HEK293 (cell line): ENCODE measurements around the gene HMCN1.

Source experiments
- CTCF ChIA-PET: fragments of 350-600 bp; formaldehyde crosslinking; extraction: SDS; loops from one replicate; lab custom pipeline; 2021; ENCODE audit warnings: antibody characterized with exemption; lab: Yijun Ruan, JAX
- POLR2A ChIA-PET: fragments of 300-600 bp; formaldehyde crosslinking; extraction: SDS; loops from one replicate; lab custom pipeline; 2020; ENCODE audit warnings: antibody characterized with exemption, inconsistent platforms; lab: Yijun Ruan, JAX
- H3K27ac ChIP-seq: fragments of 200-500 bp; sonication (Bioruptor generic); 2 replicates; pipeline ENCODE4 v1.5.1; 2014; ENCODE audit warnings: low read depth, low read length, control low read depth, inconsistent platforms; ENCODE audit errors: extremely low read depth
- H3K36me3 ChIP-seq, 2 experiments: fragments of 200-500 bp in 1 of 2; sonication (Bioruptor generic) in 1 of 2; 1 replicate in 1 of 2; 2 replicates in 1 of 2; pipeline ENCODE4 v1.5.1; 2014 to 2017; ENCODE audit warnings: inconsistent platforms in 2 of 2, low read length in 2 of 2; ENCODE audit not compliant: control insufficient read depth in 2 of 2, insufficient read depth in 1 of 2
- H3K4me1 ChIP-seq: fragments of 200-500 bp; sonication (Bioruptor generic); 2 replicates; pipeline ENCODE4 v1.5.1; 2014; ENCODE audit warnings: mild to moderate bottlenecking, low read length, inconsistent platforms; ENCODE audit not compliant: control insufficient read depth, insufficient read depth
- H3K4me3 ChIP-seq: 2 replicates; pipeline ENCODE4 v1.5.1; 2011; ENCODE audit warnings: low read depth, mild to moderate bottlenecking, control low read depth, low read length, moderate library complexity
- H3K9me3 ChIP-seq: fragments of 200-500 bp; sonication (Bioruptor generic); 2 replicates; pipeline ENCODE4 v1.5.1; 2014; ENCODE audit warnings: low read depth, low read length, inconsistent platforms; ENCODE audit not compliant: control insufficient read depth, insufficient read depth
- KLF10 ChIP-seq: fragments of 450-650 bp; IDR thresholded peaks from 2 replicates; pipeline ENCODE4 v1.5.1; 2018; ENCODE audit warnings: missing biosample characterization, mild to moderate bottlenecking, missing genetic modification characterization
- KLF8 ChIP-seq: fragments of 450-650 bp; formaldehyde crosslinking; IDR thresholded peaks from 2 replicates; pipeline ENCODE4 v1.5.1; 2016; ENCODE audit warnings: missing biosample characterization, missing genetic modification characterization
- KLF9 ChIP-seq: fragments of 450-650 bp; formaldehyde crosslinking; IDR thresholded peaks from 2 replicates; pipeline ENCODE4 v1.5.1; 2016; ENCODE audit warnings: missing biosample characterization, missing genetic modification characterization, low read depth
- MYNN ChIP-seq: fragments of 450-650 bp; formaldehyde crosslinking; IDR thresholded peaks from 2 replicates; pipeline ENCODE4 v1.5.1; 2016; ENCODE audit warnings: missing biosample characterization, missing genetic modification characterization, borderline replicate concordance
- OVOL3 ChIP-seq: fragments of 450-650 bp; formaldehyde crosslinking; IDR thresholded peaks from 2 replicates; pipeline ENCODE4 v1.5.1; 2016; ENCODE audit warnings: missing biosample characterization, missing genetic modification characterization
- PRDM1 ChIP-seq: fragments of 450-650 bp; formaldehyde crosslinking; IDR thresholded peaks from 2 replicates; pipeline ENCODE4; 2016; ENCODE audit warnings: missing biosample characterization, missing genetic modification characterization
- SP2 ChIP-seq: fragments of 450-650 bp; formaldehyde crosslinking; IDR thresholded peaks from 2 replicates; pipeline ENCODE4 v1.5.1; 2016; ENCODE audit warnings: missing biosample characterization, missing genetic modification characterization
- YY2 ChIP-seq: fragments of 450-650 bp; formaldehyde crosslinking; IDR thresholded peaks from 2 replicates; pipeline ENCODE4 v1.5.1; 2016; ENCODE audit warnings: missing biosample characterization, missing genetic modification characterization
- ZEB2 ChIP-seq: fragments of 450-650 bp; formaldehyde crosslinking; IDR thresholded peaks from 2 replicates; pipeline ENCODE4 v1.5.1; 2016; ENCODE audit warnings: missing biosample characterization, missing genetic modification characterization
- ZNF138 ChIP-seq: fragments of 450-650 bp; formaldehyde crosslinking; IDR thresholded peaks from 2 replicates; pipeline ENCODE4 v1.5.1; 2016; ENCODE audit warnings: missing biosample characterization, missing genetic modification characterization, borderline replicate concordance
- ZNF19 ChIP-seq: fragments of 450-650 bp; formaldehyde crosslinking; IDR thresholded peaks from 2 replicates; pipeline ENCODE4; 2016; ENCODE audit warnings: missing biosample characterization, missing genetic modification characterization, low read depth
- ZNF2 ChIP-seq: fragments of 450-650 bp; formaldehyde crosslinking; IDR thresholded peaks from 2 replicates; pipeline ENCODE4 v1.5.1; 2016; ENCODE audit warnings: missing biosample characterization, missing genetic modification characterization
- ZNF324 ChIP-seq: fragments of 450-650 bp; formaldehyde crosslinking; IDR thresholded peaks from 2 replicates; pipeline ENCODE4 v1.5.1; 2016; ENCODE audit warnings: missing biosample characterization, missing genetic modification characterization
- ZNF350 ChIP-seq: fragments of 450-650 bp; formaldehyde crosslinking; IDR thresholded peaks from 2 replicates; pipeline ENCODE4 v1.5.0; 2017; ENCODE audit warnings: missing biosample characterization, mild to moderate bottlenecking, missing genetic modification characterization
- ZNF391 ChIP-seq: fragments of 450-650 bp; formaldehyde crosslinking; IDR thresholded peaks from 2 replicates; pipeline ENCODE4 v1.5.1; 2016; ENCODE audit warnings: low read depth, missing biosample characterization, missing genetic modification characterization, borderline replicate concordance
- ZNF600 ChIP-seq: fragments of 450-650 bp; formaldehyde crosslinking; IDR thresholded peaks from 2 replicates; pipeline ENCODE4 v1.5.1; 2016; ENCODE audit warnings: missing biosample characterization, missing genetic modification characterization
- ZNF626 ChIP-seq: fragments of 450-650 bp; sonication (Bioruptor Pico); formaldehyde crosslinking; IDR thresholded peaks from 2 replicates; pipeline ENCODE4 v1.5.1; 2018; ENCODE audit warnings: missing biosample characterization, missing genetic modification characterization, inconsistent platforms
- ZNF654 ChIP-seq: fragments of 450-650 bp; formaldehyde crosslinking; IDR thresholded peaks from 2 replicates; pipeline ENCODE4 v1.5.1; 2016; ENCODE audit warnings: low read depth, missing biosample characterization, missing genetic modification characterization
- ZNF670 ChIP-seq: fragments of 450-650 bp; formaldehyde crosslinking; IDR thresholded peaks from 2 replicates; pipeline ENCODE4 v1.5.1; 2016; ENCODE audit warnings: missing biosample characterization, missing genetic modification characterization, low read depth
- TF ChIP-seq, protein P1 (sequence below): fragments of 450-650 bp; formaldehyde crosslinking; IDR thresholded peaks from 2 replicates; pipeline ENCODE4 v1.5.1; 2016; ENCODE audit warnings: missing biosample characterization, missing genetic modification characterization
- TF ChIP-seq, protein P2 (sequence below): fragments of 450-650 bp; formaldehyde crosslinking; IDR thresholded peaks from 2 replicates; pipeline ENCODE4 v1.5.1; 2016; ENCODE audit warnings: missing biosample characterization, missing genetic modification characterization
- TF ChIP-seq, protein P3 (sequence below): fragments of 450-650 bp; formaldehyde crosslinking; IDR thresholded peaks from 2 replicates; pipeline ENCODE4 v1.5.1; 2017; ENCODE audit warnings: missing biosample characterization, missing genetic modification characterization
- TF ChIP-seq, protein P4 (sequence below): fragments of 450-650 bp; formaldehyde crosslinking; IDR thresholded peaks from 2 replicates; pipeline ENCODE4 v1.5.1; 2016; ENCODE audit warnings: missing biosample characterization, missing genetic modification characterization, borderline replicate concordance
- TF ChIP-seq, protein P5 (sequence below): fragments of 450-650 bp; formaldehyde crosslinking; IDR thresholded peaks from 2 replicates; pipeline ENCODE4 v1.5.1; 2016; ENCODE audit warnings: missing biosample characterization, missing genetic modification characterization
- TF ChIP-seq, protein P6 (sequence below): fragments of 450-650 bp; formaldehyde crosslinking; IDR thresholded peaks from 2 replicates; pipeline ENCODE4 v1.5.1; 2016; ENCODE audit warnings: missing biosample characterization, missing genetic modification characterization, borderline replicate concordance

The HMCN1 gene

DNA sequence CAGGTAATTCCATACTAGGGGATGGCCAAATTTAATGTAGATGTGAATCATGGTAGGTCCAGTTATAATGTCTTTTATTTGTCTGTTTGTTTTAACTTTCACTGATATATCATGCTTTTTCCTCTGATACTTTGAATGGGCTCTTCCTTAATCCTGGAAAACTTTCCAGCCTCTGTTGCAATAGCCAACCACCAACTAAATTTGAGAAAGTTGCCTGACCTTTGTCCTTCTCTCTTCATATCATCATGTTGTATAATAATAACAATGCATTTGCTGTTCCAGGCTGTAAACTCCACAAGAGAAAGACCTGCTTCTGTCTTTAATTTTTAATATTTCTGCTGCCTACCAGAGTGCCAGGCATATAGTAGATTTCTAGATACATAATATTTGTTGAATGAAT lies 146.1 kb downstream of the HMCN1 start:
- POLR2A ChIA-PET = no interaction called here
- no peak overlapping the region for H3K4me3 ChIP-seq
- TF ChIP-seq, protein P1, sequence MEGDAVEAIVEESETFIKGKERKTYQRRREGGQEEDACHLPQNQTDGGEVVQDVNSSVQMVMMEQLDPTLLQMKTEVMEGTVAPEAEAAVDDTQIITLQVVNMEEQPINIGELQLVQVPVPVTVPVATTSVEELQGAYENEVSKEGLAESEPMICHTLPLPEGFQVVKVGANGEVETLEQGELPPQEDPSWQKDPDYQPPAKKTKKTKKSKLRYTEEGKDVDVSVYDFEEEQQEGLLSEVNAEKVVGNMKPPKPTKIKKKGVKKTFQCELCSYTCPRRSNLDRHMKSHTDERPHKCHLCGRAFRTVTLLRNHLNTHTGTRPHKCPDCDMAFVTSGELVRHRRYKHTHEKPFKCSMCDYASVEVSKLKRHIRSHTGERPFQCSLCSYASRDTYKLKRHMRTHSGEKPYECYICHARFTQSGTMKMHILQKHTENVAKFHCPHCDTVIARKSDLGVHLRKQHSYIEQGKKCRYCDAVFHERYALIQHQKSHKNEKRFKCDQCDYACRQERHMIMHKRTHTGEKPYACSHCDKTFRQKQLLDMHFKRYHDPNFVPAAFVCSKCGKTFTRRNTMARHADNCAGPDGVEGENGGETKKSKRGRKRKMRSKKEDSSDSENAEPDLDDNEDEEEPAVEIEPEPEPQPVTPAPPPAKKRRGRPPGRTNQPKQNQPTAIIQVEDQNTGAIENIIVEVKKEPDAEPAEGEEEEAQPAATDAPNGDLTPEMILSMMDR (tag by site-specific recombination) = no peak
- TF ChIP-seq, protein P2, sequence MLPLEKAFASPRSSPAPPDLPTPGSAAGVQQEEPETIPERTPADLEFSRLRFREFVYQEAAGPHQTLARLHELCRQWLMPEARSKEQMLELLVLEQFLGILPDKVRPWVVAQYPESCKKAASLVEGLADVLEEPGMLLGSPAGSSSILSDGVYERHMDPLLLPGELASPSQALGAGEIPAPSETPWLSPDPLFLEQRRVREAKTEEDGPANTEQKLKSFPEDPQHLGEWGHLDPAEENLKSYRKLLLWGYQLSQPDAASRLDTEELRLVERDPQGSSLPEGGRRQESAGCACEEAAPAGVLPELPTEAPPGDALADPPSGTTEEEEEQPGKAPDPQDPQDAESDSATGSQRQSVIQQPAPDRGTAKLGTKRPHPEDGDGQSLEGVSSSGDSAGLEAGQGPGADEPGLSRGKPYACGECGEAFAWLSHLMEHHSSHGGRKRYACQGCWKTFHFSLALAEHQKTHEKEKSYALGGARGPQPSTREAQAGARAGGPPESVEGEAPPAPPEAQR = no peak
- no peak for TF ChIP-seq SP2 (tag by site-specific recombination)
- TF ChIP-seq, protein P3, sequence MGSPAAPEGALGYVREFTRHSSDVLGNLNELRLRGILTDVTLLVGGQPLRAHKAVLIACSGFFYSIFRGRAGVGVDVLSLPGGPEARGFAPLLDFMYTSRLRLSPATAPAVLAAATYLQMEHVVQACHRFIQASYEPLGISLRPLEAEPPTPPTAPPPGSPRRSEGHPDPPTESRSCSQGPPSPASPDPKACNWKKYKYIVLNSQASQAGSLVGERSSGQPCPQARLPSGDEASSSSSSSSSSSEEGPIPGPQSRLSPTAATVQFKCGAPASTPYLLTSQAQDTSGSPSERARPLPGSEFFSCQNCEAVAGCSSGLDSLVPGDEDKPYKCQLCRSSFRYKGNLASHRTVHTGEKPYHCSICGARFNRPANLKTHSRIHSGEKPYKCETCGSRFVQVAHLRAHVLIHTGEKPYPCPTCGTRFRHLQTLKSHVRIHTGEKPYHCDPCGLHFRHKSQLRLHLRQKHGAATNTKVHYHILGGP (tag by site-specific recombination) = no peak
- TF ChIP-seq PRDM1 (tag by site-specific recombination) = no peak
- no peak for TF ChIP-seq ZNF2 (tag by site-specific recombination)
- TF ChIP-seq KLF10 (tag by site-specific recombination) = no peak
- TF ChIP-seq ZNF391 (tag by site-specific recombination) = no peak
- TF ChIP-seq, protein P4, sequence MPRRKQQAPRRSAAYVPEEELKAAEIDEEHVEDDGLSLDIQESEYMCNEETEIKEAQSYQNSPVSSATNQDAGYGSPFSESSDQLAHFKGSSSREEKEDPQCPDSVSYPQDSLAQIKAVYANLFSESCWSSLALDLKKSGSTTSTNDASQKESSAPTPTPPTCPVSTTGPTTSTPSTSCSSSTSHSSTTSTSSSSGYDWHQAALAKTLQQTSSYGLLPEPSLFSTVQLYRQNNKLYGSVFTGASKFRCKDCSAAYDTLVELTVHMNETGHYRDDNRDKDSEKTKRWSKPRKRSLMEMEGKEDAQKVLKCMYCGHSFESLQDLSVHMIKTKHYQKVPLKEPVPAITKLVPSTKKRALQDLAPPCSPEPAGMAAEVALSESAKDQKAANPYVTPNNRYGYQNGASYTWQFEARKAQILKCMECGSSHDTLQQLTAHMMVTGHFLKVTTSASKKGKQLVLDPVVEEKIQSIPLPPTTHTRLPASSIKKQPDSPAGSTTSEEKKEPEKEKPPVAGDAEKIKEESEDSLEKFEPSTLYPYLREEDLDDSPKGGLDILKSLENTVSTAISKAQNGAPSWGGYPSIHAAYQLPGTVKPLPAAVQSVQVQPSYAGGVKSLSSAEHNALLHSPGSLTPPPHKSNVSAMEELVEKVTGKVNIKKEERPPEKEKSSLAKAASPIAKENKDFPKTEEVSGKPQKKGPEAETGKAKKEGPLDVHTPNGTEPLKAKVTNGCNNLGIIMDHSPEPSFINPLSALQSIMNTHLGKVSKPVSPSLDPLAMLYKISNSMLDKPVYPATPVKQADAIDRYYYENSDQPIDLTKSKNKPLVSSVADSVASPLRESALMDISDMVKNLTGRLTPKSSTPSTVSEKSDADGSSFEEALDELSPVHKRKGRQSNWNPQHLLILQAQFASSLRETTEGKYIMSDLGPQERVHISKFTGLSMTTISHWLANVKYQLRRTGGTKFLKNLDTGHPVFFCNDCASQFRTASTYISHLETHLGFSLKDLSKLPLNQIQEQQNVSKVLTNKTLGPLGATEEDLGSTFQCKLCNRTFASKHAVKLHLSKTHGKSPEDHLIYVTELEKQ (tag by site-specific recombination) = no peak
- no peak for TF ChIP-seq YY2 (tag by site-specific recombination)
- TF ChIP-seq KLF9 = no peak
- TF ChIP-seq ZNF654 = no peak
- no peaks in the 10 kb centered on the region for H3K9me3 ChIP-seq
- no peaks in the 10 kb centered on the region for H3K4me1 ChIP-seq
- no peak overlapping the region for H3K27ac ChIP-seq
- no peaks in the 10 kb centered on the region for H3K36me3 ChIP-seq
- CTCF ChIA-PET = interaction anchor here (0.6 kb wide), 1 partner anchor 13 kb away, joined by 3 read pairs; no protein-coding TSS in a partner anchor

DNA sequence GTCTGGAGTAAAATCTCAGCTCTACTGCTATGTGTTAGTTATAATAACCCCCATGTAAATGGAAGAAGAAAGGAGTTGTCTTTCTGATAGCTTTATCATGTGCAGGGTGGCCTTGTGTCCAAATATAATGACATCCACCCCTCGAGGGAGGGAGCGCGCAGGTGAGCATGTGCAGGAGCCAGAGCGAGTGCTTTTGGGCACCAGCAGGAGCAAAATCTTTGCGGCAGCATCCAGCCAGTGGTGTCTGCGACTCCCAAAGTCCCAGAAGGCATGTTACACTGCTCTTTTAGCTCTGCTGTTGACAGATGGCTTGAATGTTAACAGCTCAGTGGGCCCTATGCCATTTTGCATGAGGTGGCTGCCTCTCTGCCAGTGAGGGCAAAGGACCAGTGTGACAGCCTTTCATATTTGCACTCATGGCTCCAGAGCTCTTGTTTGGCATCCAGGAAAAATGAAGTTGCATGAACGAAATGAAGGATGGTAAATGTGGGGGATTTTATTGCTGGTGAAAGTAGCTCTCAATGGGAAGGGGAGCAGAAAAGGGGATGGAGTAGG lies 146.7 kb downstream of the HMCN1 start:
- Histone ChIP-seq H3K36me3 (no peaks in the 10 kb centered on the region), H3K9me3 (no peaks in the 10 kb centered on the region), H3K4me3 (no peak overlapping the region), H3K27ac (no peak overlapping the region), H3K4me1 (no peaks in the 10 kb centered on the region)
- ChIA-PET CTCF (interaction anchor here (0.6 kb wide), 1 partner anchor 119 kb away, joined by 4 read pairs; no protein-coding TSS in a partner anchor), POLR2A (no interaction called here)
- TF ChIP-seq ZNF350 (tag by site-specific recombination) (no peak), ZEB2 (no peak), KLF8 (tag by site-specific recombination) (no peak), ZNF138 (tag by site-specific recombination) (no peak), ZNF19 (tag by site-specific recombination) (no peak), OVOL3 (tag by site-specific recombination) (no peak), ZNF324 (tag by site-specific recombination) (no peak), MYNN (tag by site-specific recombination) (no peak), ZNF600 (tag by site-specific recombination) (no peak), ZNF626 (tag by site-specific recombination) (no peak), ZNF670 (tag by site-specific recombination) (no peak)
- TF ChIP-seq, protein P5, sequence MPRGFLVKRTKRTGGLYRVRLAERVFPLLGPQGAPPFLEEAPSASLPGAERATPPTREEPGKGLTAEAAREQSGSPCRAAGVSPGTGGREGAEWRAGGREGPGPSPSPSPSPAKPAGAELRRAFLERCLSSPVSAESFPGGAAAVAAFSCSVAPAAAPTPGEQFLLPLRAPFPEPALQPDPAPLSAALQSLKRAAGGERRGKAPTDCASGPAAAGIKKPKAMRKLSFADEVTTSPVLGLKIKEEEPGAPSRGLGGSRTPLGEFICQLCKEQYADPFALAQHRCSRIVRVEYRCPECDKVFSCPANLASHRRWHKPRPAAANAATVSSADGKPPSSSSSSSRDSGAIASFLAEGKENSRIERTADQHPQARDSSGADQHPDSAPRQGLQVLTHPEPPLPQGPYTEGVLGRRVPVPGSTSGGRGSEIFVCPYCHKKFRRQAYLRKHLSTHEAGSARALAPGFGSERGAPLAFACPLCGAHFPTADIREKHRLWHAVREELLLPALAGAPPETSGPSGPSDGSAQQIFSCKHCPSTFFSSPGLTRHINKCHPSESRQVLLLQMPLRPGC (tag by site-specific recombination) = no peak
- TF ChIP-seq, protein P6, sequence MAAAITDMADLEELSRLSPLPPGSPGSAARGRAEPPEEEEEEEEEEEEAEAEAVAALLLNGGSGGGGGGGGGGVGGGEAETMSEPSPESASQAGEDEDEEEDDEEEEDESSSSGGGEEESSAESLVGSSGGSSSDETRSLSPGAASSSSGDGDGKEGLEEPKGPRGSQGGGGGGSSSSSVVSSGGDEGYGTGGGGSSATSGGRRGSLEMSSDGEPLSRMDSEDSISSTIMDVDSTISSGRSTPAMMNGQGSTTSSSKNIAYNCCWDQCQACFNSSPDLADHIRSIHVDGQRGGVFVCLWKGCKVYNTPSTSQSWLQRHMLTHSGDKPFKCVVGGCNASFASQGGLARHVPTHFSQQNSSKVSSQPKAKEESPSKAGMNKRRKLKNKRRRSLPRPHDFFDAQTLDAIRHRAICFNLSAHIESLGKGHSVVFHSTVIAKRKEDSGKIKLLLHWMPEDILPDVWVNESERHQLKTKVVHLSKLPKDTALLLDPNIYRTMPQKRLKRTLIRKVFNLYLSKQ = no peak
